ENCODE measurements around the gene ZNF296. TPM values are rescaled to one million over a fixed set of nuclear protein-coding genes. Genes with fewer than 3 reads are reported as not detected.

ZNF296 gene
- total RNA-seq, result 0.69 TPM

GRCh38 chr19:45076029-45076850, at the start of gene ZNF296:
Gene ZNF296 (minus strand): TSS chr19:45076478. CDS start chr19:45076373, 105 bp downstream.

GRCh38 chr19:45092747-45093678, 16.7 kb upstream of the ZNF296 start, which contains the start of gene PPP1R37:
Gene PPP1R37 (plus strand): TSS chr19:45093179. CDS start chr19:45093326, 147 bp downstream.

GRCh38 chr19:45079063-45079910, 3.0 kb upstream of the ZNF296 start, which contains the start of gene GEMIN7:
Gene GEMIN7 (plus strand): TSS chr19:45079260. CDS start chr19:45090115, 10,855 bp downstream.

GRCh38 chr19:45038931-45039893, 37.1 kb downstream of the ZNF296 start, which contains the start of gene CLASRP:
Gene CLASRP (plus strand): TSS chr19:45039045. CDS start chr19:45040213, 1,168 bp downstream.

Small RNA genes within 50 kb of the gene (small RNA-seq; reads per million reads assigned to genes)
- gene RNU6-611P, result not detected

Other genes with a start within 250 kb of the ZNF296 start
- gene NECTIN2, start 230.2 kb downstream of the ZNF296 start, total RNA-seq, result 27.5 TPM
- 32.3 TPM for gene TOMM40, start 185.2 kb downstream of the ZNF296 start, total RNA-seq
- 260 TPM for gene APOE, start 170.7 kb downstream of the ZNF296 start, total RNA-seq
- gene APOC1, start 161.9 kb downstream of the ZNF296 start, total RNA-seq, result 17.8 TPM
- gene APOC4, start 134.2 kb downstream of the ZNF296 start, total RNA-seq, result not detected
- 2.5 TPM for gene APOC2, start 130.4 kb downstream of the ZNF296 start, total RNA-seq
- gene CLPTM1, start 121.1 kb downstream of the ZNF296 start, total RNA-seq, result 71.7 TPM
- 1.2 TPM for gene RELB, start 75.0 kb downstream of the ZNF296 start, total RNA-seq
- 11.3 TPM for gene CLASRP, start 37.4 kb downstream of the ZNF296 start, total RNA-seq
- 12.5 TPM for gene GEMIN7, start 2.8 kb upstream of the ZNF296 start, total RNA-seq
- 21.0 TPM for gene PPP1R37, start 16.7 kb upstream of the ZNF296 start, total RNA-seq
- 0.69 TPM for gene NKPD1, start 84.5 kb upstream of the ZNF296 start, total RNA-seq
- 7.2 TPM for gene TRAPPC6A, start 101.8 kb upstream of the ZNF296 start, total RNA-seq
- 4.4 TPM for gene BLOC1S3, start 102.3 kb upstream of the ZNF296 start, total RNA-seq
- 0.23 TPM for gene EXOC3L2, start 168.9 kb upstream of the ZNF296 start, total RNA-seq
- gene MARK4, start 174.8 kb upstream of the ZNF296 start, total RNA-seq, result 39.2 TPM
- gene CKM, start 246.4 kb upstream of the ZNF296 start, total RNA-seq, result not detected